ENCODE measurements around the gene KIF26B. TPM values are rescaled to one million over a fixed set of nuclear protein-coding genes. Genes with fewer than 3 reads are reported as not detected.
"Not testable (repeated sequence)": the region's sequence is repeated elsewhere in the genome, so short reads cannot be mapped to it uniquely, and the experiment has no call there.

The KIF26B gene
- total RNA-seq, 1 experiment from 2014 or later, result 0.04 TPM

DNA sequence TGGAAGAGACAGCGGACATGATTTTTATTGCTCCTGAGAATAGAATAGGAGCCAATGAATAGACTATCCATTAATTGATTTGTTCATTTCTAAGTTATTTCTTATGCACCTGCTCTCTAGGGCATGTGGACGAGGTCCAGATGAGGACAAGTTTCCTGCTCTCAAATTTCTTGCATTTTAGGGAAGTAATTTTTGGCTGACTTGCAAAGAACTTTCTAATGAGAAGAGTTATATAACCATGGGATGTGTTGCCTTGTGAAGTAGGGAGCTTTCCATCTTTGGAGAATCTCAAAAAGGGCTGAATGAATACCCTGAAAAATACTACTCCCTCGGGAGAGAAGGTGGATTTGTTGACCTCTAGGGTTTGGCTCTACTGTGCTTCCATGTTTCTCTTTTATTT is 243.0 kb downstream of the KIF26B start:
- no peaks in the 10 kb centered on the region for H3K79me2 ChIP-seq (ENCODE audit: low read length)
- DNase-seq, result no peak
- no peak overlapping the region for H3K9ac ChIP-seq (ENCODE audit: low read length)
- H2AFZ ChIP-seq (ENCODE audit: low read length), result no peak overlapping the region
- H3K36me3 ChIP-seq (ENCODE audit: low read depth, low read length), result no peaks in the 10 kb centered on the region
- no peak overlapping the region for H3K4me2 ChIP-seq (ENCODE audit: low read length)
- H3K4me1 ChIP-seq (ENCODE audit: insufficient read depth, low read length), result no peaks in the 10 kb centered on the region
- no peak overlapping the region for H3K27ac ChIP-seq (ENCODE audit: low read length)
- ChIA-PET POLR2A (ENCODE audit: unreplicated experiment) (no interaction called here), CTCF (no interaction called here)
- H3K9me3 ChIP-seq (ENCODE audit: low read length), result no peaks in the 10 kb centered on the region
- H3K27me3 ChIP-seq (ENCODE audit: low read length), result peaks cover 89% of the 10 kb centered on the region
- no peaks in the 10 kb centered on the region for H3K9me2 ChIP-seq (replicated peaks; ENCODE audit: low read length)
- BruUV-seq (replicated peaks), result no TSS peak
- no peak for ATAC-seq
- no peaks in the 10 kb centered on the region for H3F3A ChIP-seq (ENCODE audit: low read length, unreplicated experiment)
- intact Hi-C loops (cut with micrococcal nuclease), result no loop called here
- no peaks in the 10 kb centered on the region for H4K20me1 ChIP-seq (ENCODE audit: low read length)
- TF ChIP-seq EZH2 (IDR thresholded peaks at IDR 0.05; ENCODE audit: low read length, unreplicated experiment) (no peak), EZH2phosphoT487 (IDR thresholded peaks at IDR 0.05; ENCODE audit: borderline replicate concordance, low read length) (no peak), CTCF (conservative IDR thresholded peaks at IDR 0.05; ENCODE audit: low read depth, low read length) (no peak)
- H3K4me3 ChIP-seq (ENCODE audit: low read length), result no peak overlapping the region

GRCh38 chr1:245398180-245398579 is 243.4 kb downstream of the KIF26B start:
- DNase-seq (no peak), ATAC-seq (no peak)
- Histone ChIP-seq H3K4me1 (ENCODE audit: insufficient read depth, low read length) (no peaks in the 10 kb centered on the region), H3K79me2 (ENCODE audit: low read length) (no peaks in the 10 kb centered on the region), H4K20me1 (ENCODE audit: low read length) (no peaks in the 10 kb centered on the region), H3K9ac (ENCODE audit: low read length) (no peak overlapping the region), H3F3A (ENCODE audit: low read length, unreplicated experiment) (no peaks in the 10 kb centered on the region), H3K27ac (ENCODE audit: low read length) (no peak overlapping the region), H3K27me3 (ENCODE audit: low read length) (peaks cover 89% of the 10 kb centered on the region), H3K9me3 (ENCODE audit: low read length) (no peaks in the 10 kb centered on the region), H3K4me2 (ENCODE audit: low read length) (no peak overlapping the region), H3K9me2 (replicated peaks; ENCODE audit: low read length) (no peaks in the 10 kb centered on the region), H3K4me3 (ENCODE audit: low read length) (no peak overlapping the region), H3K36me3 (ENCODE audit: low read depth, low read length) (no peaks in the 10 kb centered on the region), H2AFZ (ENCODE audit: low read length) (no peak overlapping the region)
- intact Hi-C loops (cut with micrococcal nuclease), result no loop called here
- TF ChIP-seq EZH2 (IDR thresholded peaks at IDR 0.05; ENCODE audit: low read length, unreplicated experiment) (no peak), CTCF (conservative IDR thresholded peaks at IDR 0.05; ENCODE audit: low read depth, low read length) (no peak), EZH2phosphoT487 (IDR thresholded peaks at IDR 0.05; ENCODE audit: borderline replicate concordance, low read length) (no peak)
- no TSS peak for BruUV-seq (replicated peaks)
- ChIA-PET CTCF (no interaction called here), POLR2A (ENCODE audit: unreplicated experiment) (no interaction called here)

DNA sequence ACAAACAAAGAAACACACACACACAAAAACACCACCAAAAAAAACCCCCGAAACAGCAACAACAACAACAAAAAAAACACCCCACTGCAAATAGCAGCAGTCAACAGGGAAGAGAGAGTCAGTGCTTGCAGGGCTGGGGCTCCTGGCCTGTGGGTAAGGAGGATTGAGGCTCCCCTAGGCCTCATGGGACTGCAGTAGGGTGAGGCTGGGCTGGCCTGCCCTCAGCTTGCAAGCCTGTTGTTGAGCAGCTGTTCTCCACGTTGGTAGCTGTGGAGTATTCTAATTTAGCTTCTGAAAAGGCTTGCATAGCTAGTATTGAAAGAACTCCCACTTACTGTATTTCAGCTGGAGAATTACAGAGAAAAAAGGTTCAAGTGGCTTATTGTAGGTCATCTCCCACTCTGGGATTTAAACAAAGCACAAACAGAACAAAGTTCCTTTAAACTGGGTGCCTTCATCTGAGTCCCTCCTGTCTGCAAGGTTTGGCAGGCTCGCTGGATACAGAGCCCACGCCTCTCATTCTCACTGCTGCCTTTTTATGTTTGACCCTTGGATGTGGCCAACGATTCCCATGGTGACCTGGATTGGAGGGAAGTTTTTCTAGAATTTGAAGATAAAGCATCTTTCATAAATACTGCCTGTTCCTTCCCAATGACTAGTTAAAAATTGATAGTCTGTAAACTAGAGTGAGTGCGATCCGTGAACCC is 247.2 kb downstream of the KIF26B start:
- intact Hi-C loops (cut with micrococcal nuclease), result no loop called here
- no peaks in the 10 kb centered on the region for H3K36me3 ChIP-seq (ENCODE audit: low read depth, low read length)
- H3K4me1 ChIP-seq (ENCODE audit: insufficient read depth, low read length), result no peaks in the 10 kb centered on the region
- no peak overlapping the region for H3K4me3 ChIP-seq (ENCODE audit: low read length)
- no peaks in the 10 kb centered on the region for H3K9me2 ChIP-seq (replicated peaks; ENCODE audit: low read length)
- POLR2A ChIA-PET (ENCODE audit: unreplicated experiment), result no interaction called here
- no peaks in the 10 kb centered on the region for H3K79me2 ChIP-seq (ENCODE audit: low read length)
- H3K9me3 ChIP-seq (ENCODE audit: low read length), result no peaks in the 10 kb centered on the region
- no peaks in the 10 kb centered on the region for H4K20me1 ChIP-seq (ENCODE audit: low read length)
- DNase-seq (no peak), ATAC-seq (no peak)
- no peak overlapping the region for H3K9ac ChIP-seq (ENCODE audit: low read length)
- no peaks in the 10 kb centered on the region for H3F3A ChIP-seq (ENCODE audit: low read length, unreplicated experiment)
- H3K27me3 ChIP-seq (ENCODE audit: low read length), result peaks cover 92% of the 10 kb centered on the region
- no peak overlapping the region for H3K4me2 ChIP-seq (ENCODE audit: low read length)
- no peak overlapping the region for H3K27ac ChIP-seq (ENCODE audit: low read length)
- TF ChIP-seq CTCF (conservative IDR thresholded peaks at IDR 0.05; ENCODE audit: low read depth, low read length) (no peak), EZH2 (IDR thresholded peaks at IDR 0.05; ENCODE audit: low read length, unreplicated experiment) (no peak), EZH2phosphoT487 (IDR thresholded peaks at IDR 0.05; ENCODE audit: borderline replicate concordance, low read length) (no peak)
- CTCF ChIA-PET, result no interaction called here
- H2AFZ ChIP-seq (ENCODE audit: low read length), result no peak overlapping the region
- TSS peak; percentile 44 for BruUV-seq (replicated peaks)

- H4K20me1 ChIP-seq (ENCODE audit: low read length); H3K4me3 ChIP-seq (ENCODE audit: low read length); H3K9ac ChIP-seq (ENCODE audit: low read length); H3K27ac ChIP-seq (ENCODE audit: low read length); DNase-seq; H3K4me1 ChIP-seq (ENCODE audit: insufficient read depth, low read length); H3K79me2 ChIP-seq (ENCODE audit: low read length); H3K9me3 ChIP-seq (ENCODE audit: low read length); ATAC-seq; H3F3A ChIP-seq (ENCODE audit: low read length, unreplicated experiment); BruUV-seq (replicated peaks); intact Hi-C loops (cut with micrococcal nuclease); H3K9me2 ChIP-seq (replicated peaks; ENCODE audit: low read length); H2AFZ ChIP-seq (ENCODE audit: low read length); H3K36me3 ChIP-seq (ENCODE audit: low read depth, low read length); H3K4me2 ChIP-seq (ENCODE audit: low read length); CTCF ChIA-PET; POLR2A ChIA-PET (ENCODE audit: unreplicated experiment): not testable (repeated sequence)
- H3K27me3 ChIP-seq (ENCODE audit: low read length), result peaks cover 93% of the 10 kb centered on the region
Measured at GRCh38 chr1:245402998-245403397, 248.2 kb downstream of the KIF26B start.
